Measurements from ENCODE around the gene ST8SIA6.

- no peak for TF ChIP-seq POLR2A (IDR thresholded peaks at IDR 0.05)
- TF ChIP-seq, protein P1, sequence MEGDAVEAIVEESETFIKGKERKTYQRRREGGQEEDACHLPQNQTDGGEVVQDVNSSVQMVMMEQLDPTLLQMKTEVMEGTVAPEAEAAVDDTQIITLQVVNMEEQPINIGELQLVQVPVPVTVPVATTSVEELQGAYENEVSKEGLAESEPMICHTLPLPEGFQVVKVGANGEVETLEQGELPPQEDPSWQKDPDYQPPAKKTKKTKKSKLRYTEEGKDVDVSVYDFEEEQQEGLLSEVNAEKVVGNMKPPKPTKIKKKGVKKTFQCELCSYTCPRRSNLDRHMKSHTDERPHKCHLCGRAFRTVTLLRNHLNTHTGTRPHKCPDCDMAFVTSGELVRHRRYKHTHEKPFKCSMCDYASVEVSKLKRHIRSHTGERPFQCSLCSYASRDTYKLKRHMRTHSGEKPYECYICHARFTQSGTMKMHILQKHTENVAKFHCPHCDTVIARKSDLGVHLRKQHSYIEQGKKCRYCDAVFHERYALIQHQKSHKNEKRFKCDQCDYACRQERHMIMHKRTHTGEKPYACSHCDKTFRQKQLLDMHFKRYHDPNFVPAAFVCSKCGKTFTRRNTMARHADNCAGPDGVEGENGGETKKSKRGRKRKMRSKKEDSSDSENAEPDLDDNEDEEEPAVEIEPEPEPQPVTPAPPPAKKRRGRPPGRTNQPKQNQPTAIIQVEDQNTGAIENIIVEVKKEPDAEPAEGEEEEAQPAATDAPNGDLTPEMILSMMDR (IDR thresholded peaks at IDR 0.05): no peak
Observed at GRCh38 chr10:17352583-17352982, 101.8 kb downstream of the ST8SIA6 start.
